CD4-positive, alpha-beta T cell treated with Interferon alpha-2 for 1 hour (primary cell): Measurements from ENCODE around the gene TRIO.

Experiments used
- DNase-seq, 2 donors: peaks; one replicate each; pipeline ENCODE4 v3.0.0-alpha.2; 2020 to 2022

TRIO gene

GRCh38 chr5:14211818-14212803 is 69.0 kb downstream of the TRIO start:
- DNase-seq: peak in 1 of 2 donors; percentile 43

DNA sequence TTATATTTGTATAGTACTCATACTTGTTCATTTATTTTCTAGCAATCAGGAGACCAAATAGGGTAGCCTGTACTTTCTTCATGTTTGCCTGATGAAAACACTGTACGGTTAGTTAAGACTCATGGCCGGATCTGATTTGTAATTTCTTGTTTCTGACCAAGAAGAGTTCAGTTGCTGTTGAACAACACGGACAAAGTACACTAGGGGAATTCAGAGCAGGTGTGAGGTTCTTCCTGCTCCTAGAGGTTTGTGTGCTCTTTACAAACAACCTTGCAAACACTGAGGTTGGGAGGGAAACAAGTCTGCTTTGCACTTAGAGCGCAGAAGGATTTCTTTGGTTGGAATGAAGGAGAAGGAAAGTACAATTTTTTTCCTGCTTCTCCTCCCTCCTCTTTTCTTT is 69.7 kb downstream of the TRIO start:
- no peak for DNase-seq

- DNase-seq: no peak
Measured at GRCh38 chr5:14213253-14213652, 70.1 kb downstream of the TRIO start.

DNA sequence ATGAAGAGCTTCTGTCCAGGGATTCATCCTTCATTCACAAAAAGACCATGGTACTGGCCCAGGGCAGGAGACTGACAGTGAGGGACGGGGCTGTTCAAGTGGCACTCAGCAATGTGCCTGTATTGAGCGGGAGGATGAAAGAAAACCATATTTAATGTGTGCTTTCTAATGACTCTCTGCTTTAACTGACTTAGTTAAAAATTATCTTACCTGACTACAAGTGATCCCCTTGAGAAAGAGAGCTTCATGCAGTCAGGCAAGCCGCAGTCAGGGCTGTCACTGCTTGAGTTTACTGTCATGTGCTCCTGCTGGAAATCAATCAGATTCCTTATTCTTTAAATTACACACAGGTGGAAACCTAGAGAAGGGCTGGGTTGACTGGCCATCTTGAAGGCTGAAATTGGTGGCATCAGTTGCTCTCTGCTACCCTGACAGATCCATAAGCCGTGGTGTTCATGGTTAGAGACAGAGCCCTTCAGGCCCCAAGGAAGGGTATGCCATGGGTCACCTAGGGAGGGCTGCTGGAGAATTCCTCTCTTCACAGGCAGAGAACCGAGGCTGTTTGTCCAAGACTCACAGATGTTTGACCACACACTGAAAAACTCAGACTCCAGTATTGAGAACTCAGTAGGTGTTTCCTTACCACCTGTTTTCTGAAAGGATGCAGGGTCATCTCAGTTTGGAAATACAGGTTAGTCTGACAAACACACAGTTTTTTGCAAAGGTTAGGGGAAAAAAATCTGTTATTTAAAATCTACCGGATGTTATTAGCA is 70.9 kb downstream of the TRIO start:
- no peak for DNase-seq

GRCh38 chr5:14215901-14216300 is 72.8 kb downstream of the TRIO start:
- no peak for DNase-seq

- no peak for DNase-seq
Measured at GRCh38 chr5:14216372-14216771, 73.2 kb downstream of the TRIO start.

GRCh38 chr5:14216902-14217301 is 73.8 kb downstream of the TRIO start:
- DNase-seq: no peak

DNA sequence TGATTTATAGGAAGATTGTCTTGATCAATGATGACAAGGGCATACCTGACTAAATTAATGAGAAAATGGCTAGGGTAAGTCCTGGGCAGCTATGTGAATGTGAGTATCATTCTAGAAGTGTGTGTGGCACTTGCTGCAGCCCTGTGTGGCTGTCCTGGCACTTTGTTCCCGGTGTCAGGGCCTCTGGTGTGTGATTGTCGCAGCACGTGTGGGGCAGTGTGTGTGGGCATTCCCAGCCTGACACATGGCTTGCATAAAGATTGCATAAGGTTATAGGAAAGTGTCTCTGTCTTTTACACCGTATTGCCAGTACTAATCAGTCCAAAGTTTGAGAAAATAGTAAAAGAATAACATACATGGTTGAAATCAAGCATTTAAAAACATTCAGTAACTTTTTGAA is 74.4 kb downstream of the TRIO start:
- no peak for DNase-seq

GRCh38 chr5:14218011-14218410 is 74.9 kb downstream of the TRIO start:
- DNase-seq: no peak

DNA sequence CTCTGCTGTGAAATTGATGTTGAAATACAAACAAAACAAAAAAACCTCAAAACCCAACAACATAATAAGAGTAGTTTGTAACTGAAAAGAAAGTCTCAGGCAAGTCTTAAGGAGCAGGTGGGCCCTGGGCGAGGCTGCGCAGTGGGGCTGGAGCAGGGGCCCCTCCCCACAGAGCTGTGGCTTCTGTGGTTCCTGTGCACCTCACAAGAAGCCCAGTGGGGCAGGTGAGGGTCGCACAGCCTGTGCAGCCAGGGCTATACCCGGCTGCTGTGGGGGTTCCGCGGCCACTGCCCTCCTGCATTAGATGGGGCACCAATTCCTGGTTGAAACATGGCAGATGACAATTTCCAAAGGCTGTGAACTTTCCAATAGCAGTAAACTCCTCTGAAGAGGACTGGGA is 75.3 kb downstream of the TRIO start:
- DNase-seq: no peak

- DNase-seq: no peak
Measured at GRCh38 chr5:14218897-14219573, 75.9 kb downstream of the TRIO start.

GRCh38 chr5:14219800-14220512 is 76.8 kb downstream of the TRIO start:
- no peak for DNase-seq

- DNase-seq: no peak
Measured at GRCh38 chr5:14220642-14221041, 77.5 kb downstream of the TRIO start.

DNA sequence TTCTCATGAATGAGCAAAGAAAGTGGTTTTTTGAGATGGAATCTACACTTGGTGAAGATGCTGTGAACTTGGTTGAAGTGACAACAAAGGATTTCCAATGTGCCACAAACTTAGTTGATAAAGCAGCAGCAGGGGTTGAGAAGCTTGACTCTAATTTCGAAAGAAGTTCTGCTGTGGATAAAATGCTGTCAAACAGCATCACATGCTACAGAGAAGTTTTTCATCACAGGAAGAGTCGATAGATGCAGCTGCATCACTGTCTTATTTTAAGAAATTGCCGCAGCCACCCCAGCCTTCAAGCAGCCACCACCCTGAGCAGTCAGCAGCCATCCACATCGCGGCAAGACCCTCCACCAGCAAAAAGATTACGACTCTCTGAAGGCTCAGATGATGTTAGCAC is 78.6 kb downstream of the TRIO start:
- DNase-seq: no peak

- no peak for DNase-seq
Measured at GRCh38 chr5:14222206-14222605, 79.1 kb downstream of the TRIO start.

GRCh38 chr5:14223372-14223771 is 80.2 kb downstream of the TRIO start:
- peak; percentile 28 to 48 for DNase-seq

GRCh38 chr5:14225173-14225834 is 82.2 kb downstream of the TRIO start:
- no peak for DNase-seq

GRCh38 chr5:14226149-14226548 is 83.0 kb downstream of the TRIO start:
- no peak for DNase-seq

DNA sequence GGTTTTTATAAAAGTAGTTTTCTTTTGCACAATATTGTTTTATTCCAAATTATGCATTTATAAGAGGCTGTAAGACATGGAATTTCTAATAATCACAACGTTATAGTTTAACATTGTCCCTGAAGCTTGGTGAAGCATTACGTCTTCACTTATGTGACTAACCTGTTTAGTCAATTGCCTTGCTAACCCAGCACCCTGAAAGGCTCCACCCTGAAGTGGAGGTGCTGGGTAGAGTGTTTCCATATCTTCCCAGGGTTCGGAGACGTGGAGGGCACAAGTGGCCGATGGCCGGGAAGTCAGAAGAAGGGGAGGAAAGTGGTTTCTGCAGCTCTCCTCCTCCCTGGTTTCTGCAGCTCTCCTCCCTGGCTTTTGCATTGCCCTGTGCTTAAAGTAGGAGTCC is 83.4 kb downstream of the TRIO start:
- DNase-seq: no peak

DNA sequence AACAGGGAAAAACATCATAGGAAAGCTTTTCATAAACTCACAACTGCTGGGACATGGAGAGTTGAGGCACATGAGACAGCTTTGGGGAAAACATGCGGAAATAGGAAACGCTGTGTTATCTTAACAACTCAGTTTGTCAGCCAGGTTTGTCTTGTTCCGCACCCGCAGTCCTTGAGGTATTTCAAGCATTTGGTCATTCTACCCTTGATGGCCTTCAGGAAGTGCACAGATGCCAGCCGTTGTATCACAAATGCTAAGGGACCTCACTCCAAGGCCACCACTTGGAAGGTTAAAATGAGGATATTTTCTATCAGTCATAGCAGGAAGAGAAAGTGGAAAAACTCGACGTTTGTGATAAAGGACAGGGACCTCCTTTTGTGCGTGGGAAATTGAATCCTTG is 83.8 kb downstream of the TRIO start:
- no peak for DNase-seq

GRCh38 chr5:14227513-14227912 is 84.4 kb downstream of the TRIO start:
- DNase-seq: no peak

DNA sequence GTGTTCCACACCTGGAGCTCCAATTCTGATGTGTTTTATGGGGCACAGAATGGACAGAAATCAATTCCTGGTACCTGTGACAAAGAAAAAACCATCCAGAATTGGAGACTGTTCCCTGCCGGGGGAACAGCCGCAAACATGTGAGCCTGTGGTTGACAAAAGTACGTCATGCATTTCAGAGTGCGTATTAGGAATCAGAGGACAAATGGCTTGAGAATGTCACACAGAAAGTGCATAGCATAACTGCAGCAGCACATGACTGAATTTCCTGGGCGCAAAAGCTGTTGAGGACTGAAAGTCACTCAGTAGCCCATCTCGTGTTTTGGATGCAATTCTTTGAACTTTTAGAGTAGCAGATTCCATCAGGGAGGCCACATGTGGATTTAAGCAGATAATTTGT is 85.1 kb downstream of the TRIO start:
- DNase-seq: no peak
